ENCODE measurements around the gene TRIM28.

DNA sequence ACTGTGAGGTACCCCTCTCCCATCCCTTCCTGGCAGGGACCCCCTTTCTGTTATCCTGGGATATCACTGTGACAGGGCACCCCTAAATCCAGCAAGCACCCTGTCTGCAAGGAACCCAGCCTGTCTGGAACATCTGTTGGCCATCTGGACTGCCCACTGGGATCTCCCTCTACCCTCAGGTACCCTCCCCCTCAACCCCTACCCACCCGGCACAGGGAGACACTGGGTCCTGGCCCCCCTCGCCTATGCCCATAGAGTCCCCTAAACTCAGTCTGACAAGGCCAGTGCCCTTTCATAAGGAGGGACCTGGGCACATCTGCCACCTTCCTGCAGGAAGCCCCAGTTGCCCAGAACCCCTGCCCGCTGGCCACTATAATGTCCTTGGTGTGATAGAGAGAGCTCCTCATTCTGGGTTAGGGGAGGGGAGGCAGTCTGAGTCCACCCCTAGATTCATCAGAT lies 29.3 kb upstream of the TRIM28 start:
- TF ChIP-seq, protein P1, sequence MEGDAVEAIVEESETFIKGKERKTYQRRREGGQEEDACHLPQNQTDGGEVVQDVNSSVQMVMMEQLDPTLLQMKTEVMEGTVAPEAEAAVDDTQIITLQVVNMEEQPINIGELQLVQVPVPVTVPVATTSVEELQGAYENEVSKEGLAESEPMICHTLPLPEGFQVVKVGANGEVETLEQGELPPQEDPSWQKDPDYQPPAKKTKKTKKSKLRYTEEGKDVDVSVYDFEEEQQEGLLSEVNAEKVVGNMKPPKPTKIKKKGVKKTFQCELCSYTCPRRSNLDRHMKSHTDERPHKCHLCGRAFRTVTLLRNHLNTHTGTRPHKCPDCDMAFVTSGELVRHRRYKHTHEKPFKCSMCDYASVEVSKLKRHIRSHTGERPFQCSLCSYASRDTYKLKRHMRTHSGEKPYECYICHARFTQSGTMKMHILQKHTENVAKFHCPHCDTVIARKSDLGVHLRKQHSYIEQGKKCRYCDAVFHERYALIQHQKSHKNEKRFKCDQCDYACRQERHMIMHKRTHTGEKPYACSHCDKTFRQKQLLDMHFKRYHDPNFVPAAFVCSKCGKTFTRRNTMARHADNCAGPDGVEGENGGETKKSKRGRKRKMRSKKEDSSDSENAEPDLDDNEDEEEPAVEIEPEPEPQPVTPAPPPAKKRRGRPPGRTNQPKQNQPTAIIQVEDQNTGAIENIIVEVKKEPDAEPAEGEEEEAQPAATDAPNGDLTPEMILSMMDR (conservative IDR thresholded peaks at IDR 0.05; ENCODE audit: low read length): no peak
- TF ChIP-seq EZH2phosphoT487 (IDR thresholded peaks at IDR 0.05; ENCODE audit: borderline replicate concordance): no peak

All from Loucy (cell line).